ENCODE measurements around the gene ZDHHC12.
"Not testable (repeated sequence)": the region's sequence is repeated elsewhere in the genome, so short reads cannot be mapped to it uniquely, and the experiment has no call there.

Gene ZDHHC12

DNA sequence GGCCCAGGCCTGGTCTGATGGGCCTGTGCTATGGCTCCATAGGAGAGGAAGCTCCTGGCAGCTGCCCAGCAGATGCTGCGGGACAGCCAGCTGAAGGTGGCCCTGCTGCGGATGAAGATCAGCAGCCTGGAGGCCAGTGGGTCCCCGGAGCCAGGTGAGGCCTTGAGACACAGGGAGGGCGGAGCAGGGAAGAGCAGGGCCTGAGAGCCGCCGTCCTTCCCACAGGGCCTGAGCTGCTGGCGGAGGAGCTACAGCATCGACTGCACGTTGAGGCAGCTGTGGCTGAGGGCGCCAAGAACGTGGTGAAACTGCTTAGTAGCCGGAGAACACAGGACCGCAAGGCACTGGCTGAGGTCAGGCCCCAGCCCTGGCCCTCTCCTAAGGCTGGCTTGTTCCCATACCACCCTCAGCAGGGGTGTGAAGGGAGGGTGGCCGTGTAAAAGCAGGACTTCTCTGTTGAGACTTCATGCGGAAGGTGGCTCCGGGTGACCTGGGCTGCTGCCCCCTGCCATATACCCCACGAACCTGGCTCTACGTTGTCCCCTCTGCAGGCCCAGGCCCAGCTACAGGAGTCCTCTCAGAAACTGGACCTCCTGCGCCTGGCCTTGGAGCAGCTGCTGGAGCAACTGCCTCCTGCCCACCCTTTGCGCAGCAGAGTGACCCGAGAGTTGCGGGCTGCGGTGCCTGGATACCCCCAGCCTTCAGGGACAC is 17.1 kb downstream of the ZDHHC12 start:
- no peak for DNase-seq

DNA sequence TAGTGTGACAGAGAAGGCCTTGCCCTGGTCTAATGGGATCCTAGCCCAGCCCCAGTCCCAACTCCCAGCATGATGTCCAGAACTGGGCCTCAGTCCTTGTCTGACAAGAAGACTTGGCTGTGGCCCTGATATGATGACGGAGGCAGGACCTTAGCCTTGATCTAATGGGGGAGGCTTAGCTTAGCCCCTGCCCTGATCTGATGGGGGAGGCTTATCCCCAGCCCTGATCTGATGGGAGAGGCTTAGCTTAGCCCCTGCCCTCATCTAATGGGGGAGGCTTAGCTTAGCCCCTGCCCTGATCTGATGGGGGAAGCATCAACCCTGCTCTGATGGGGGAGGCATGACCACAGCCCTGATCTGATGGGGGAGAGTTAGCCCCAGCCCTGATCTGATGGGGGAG is 17.9 kb downstream of the ZDHHC12 start:
- no peak for DNase-seq

- DNase-seq: no peak
Measured at GRCh38 chr9:128705051-128705965, 18.6 kb downstream of the ZDHHC12 start.

DNA sequence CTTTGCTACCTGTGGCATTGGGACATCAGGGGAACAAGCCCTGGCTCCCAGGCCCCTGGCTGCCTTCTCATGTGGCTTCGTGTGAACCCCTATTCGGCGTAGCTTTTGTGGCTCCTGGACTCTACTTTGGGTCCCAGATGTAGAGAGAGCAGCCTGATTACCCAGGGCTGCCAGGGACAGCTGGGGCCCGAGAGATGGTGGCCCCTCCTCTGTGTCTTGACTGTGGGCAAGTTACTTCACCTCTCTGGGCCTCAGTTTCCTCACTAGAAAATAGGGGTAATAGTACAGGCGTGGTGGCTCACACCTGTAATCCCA is 19.6 kb downstream of the ZDHHC12 start:
- DNase-seq: no peak

DNA sequence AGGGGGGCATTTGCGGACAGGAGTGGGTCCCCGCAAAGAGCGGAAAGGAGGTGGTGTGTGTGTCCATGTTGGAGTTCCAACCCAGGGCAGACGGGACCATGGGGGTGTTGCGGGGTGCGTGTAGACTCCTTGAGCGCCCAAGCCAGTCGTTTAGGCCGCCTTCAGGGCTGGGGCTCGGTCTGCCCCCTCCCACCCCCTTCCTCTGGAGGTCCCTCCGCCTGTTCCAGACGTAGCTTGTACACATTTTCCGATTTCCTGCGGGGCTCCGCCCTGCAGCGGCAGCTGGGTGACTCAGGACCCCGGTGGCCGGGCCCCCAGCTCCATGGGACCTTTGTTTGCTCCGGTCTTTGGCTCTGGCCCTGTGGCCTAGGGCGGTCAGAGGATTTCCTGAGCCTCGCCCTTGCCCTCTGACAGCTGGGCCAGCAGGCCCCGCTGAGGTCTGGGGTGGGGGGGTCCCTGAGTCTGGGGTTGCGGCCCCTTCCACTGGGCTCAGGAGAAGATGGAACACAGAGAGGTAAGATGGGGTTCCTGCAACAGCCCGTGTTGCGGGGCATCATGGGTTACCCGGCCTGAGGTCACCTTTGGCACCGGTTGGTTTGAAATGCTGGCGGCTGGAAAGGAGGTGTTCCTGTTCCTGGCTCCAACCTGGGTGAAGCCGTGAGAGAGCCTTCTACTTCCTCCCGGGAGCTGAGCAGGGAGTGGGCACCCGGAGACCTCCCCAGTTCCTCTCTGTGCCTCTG is 20.1 kb downstream of the ZDHHC12 start:
- no peak for DNase-seq

- no peak for DNase-seq
Measured at GRCh38 chr9:128702949-128703615, 20.8 kb downstream of the ZDHHC12 start.

DNA sequence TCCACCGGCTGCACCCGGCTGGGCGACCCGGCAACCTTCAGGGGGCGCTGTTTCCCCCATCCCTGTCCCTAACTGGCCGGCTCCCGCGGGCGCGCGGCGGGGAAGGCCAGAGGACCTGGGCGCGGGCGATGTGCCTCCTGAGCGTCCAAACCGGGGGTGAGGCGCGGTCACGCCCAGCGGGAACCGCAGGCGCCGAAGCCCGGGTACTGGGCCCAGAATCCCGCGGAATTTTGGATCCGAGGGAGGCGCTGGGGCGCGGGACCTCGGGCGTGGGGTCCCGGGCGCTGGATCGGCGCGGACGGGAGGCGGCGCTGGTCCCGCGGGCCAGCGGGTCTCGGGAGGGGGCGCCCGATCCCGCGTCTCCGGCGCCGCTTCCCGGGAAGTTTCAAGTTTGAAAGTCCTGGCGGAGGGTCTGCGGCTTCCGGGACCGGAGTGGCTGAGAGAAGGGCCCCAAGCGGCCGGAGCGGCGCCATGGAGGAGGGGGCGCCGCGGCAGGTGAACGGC is 21.4 kb downstream of the ZDHHC12 start, which contains the start of gene PKN3:
PKN3 (plus strand) TSS at position 59 of the 504 bp plus-strand sequence; CDS start at position 472, 413 bp downstream.
- peak; percentile 80 for DNase-seq

DNA sequence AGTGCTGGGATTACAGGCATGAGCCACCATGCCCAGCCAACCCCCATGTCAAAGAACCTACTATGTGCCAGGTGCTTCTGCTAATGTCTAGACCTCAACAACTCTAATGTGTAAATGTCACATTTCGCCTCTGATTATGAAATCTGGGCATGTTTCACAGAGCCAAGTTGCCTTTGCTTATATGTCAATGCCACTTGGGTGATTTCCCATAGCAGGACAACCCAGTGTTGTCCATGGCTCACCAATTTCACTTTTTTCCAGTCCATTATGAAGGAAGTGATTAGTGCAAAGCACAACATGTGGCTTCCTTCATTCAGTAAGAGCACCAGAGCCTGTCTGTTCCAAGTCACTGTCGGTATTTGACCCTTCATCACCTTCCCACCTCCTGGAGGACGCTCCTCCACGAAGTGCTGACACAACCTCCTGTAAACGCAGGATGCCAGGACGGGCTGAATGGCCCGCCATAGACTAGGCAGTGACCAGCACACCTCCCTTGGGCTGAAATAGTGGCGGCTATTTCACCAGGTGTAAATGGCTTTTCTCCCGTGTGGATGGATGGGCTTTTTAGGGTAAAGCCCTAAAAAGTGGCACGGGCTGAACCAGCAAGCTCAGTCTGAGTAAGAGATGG is 22.6 kb downstream of the ZDHHC12 start:
- no peak for DNase-seq

DNA sequence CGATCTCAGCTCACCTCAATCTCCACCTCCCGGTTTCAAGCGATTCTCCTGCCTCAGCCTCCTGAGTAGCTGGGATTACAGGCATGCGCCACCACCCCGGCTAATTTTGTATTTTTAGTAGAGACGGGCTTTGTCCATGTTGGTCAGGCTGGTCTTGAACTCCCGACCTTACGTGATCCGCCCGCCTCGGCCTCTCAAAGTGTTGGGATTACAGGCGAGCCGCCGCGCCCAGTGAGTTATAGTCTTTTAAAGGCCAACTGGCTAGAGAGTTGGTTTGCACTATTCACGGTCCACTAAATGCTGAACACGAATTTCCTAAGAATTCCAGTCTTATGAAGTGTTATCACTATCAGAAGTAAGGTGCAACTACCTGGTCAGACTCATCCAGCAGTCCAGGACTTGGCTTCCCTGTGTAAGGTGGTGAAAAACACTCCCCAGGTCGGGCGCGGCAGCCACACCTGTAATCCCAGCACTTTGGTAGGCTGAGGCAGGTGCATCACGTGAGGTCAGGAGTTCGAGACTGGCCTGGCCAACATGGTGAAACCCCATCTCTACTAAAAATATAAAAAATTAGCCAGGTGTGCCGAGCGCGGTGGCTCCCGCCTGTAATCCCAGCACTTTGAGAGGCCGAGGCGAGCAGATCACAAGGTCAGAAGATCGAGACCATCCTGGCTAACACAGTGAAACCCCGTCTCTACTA is 24.7 kb downstream of the ZDHHC12 start:
- DNase-seq: not testable (repeated sequence)

DNA sequence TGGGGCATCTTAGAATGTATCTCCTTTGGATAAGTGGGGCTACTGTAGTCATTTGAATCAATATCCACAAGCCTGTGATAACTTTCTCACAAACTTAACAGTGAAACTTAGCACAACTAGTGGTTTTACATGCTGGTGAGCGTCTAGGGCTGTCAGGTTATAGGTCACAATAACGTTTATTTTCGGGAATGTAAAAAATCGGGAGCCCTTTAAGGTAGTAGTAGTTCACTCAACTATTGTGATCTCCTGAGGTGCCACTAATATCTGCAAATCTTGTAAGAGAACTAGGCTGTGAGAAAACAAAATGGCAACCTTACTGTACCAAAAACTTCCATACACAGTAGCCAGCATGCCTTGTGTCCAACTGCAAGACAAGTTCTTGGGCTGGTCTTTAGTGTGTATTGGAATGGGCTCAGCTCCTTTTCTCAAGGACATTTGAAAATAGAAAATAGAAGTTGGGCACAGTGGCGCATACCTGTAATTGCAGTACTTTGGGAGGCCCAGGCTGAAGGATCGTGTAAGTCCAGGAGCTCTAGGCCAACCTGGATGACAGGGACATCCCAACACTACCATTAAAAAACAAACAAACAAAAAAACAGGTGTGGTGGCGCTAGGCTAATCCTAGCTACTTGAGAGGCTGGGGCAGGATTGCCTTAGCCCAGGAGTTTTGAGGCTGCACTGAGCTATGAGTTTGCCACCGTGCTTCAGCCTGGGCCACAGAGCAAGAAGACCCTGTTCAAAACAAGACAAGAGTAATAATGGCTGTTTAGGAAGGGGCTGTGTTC is 26.8 kb downstream of the ZDHHC12 start:
- DNase-seq: no peak

GRCh38 chr9:128694344-128694743 is 29.6 kb downstream of the ZDHHC12 start:
- DNase-seq: no peak

DNA sequence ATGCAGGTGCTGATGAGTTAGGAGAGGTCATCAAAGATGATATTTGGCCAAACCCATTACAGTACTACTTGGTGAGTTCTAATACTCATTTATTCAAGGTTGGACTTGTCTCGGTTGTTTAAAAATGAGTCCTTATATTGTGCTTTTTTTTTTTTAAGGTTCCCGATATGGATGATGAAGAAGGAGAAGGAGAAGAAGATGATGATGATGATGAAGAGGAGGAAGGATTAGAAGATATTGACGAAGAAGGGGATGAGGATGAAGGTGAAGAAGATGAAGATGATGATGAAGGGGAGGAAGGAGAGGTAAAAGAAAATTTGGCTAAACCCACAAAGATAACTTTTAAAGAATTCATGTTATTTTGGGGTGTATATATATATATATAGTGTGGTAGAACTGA is 30.2 kb downstream of the ZDHHC12 start:
- DNase-seq: not testable (repeated sequence)

GRCh38 chr9:128690684-128691034 is 33.3 kb downstream of the ZDHHC12 start:
- DNase-seq: no peak

- DNase-seq: peak; percentile 69
Measured at GRCh38 chr9:128689820-128690683, 33.9 kb downstream of the ZDHHC12 start.

- DNase-seq: peak; percentile 67
Measured at GRCh38 chr9:128689293-128689774, 34.6 kb downstream of the ZDHHC12 start.

- peak; percentile 95 for DNase-seq
Measured at GRCh38 chr9:128688501-128689292, 35.2 kb downstream of the ZDHHC12 start, which contains the start of gene SET. Gene SET, plus strand, starts transcription at chr9:128689222. Its CDS starts 361 bp downstream, at chr9:128689583.

DNA sequence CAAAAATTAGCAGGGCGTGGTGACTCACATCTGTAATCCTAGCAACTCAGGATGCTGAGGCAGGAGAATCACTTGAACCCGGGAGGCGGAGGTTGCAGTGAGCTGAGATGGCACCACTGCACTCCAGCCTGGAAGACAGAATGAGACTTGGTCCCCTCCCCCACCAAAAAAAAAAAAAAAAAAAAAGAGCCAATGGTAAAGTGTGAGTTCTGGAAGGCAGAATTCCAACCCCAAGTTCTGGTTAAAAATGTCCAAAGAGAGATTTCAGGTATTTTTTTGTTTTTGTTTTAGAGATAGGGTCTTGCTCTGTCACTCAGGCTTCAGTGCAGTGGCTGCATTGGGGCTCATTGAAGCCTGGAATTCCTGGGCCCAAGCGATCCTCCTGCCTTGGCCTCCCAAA is 36.5 kb downstream of the ZDHHC12 start:
- DNase-seq: no peak

All from NCI-H2171 treated with DMSO at 0.1 percent for 48 hours (cell line).